Lung (tissue), 12 donors: ENCODE measurements around the gene LAMA1. TPM values are rescaled to one million over a fixed set of nuclear protein-coding genes. Genes with fewer than 3 reads are reported as not detected.

Experiments used
- ATAC-seq: fragments of 200-7000 bp; cut with Tn5 transposase; one replicate; pipeline ENCODE4 v1.9.1; 2020; ENCODE audit warnings: moderate number of reproducible peaks; ENCODE audit not compliant: insufficient read depth, low FRiP score
- DNase-seq, 3 donors: peaks; one replicate each; pipeline ENCODE4 v3.0.0-alpha.2; 2013 to 2017
- H3K27ac ChIP-seq, 2 donors: one replicate each; pipeline ENCODE4 v1.5.1; 2013; ENCODE audit warnings: mild to moderate bottlenecking in 2 of 2, moderate library complexity in 2 of 2, control low read depth in 1 of 2, inconsistent platforms in 1 of 2, low read depth in 1 of 2, low read length in 1 of 2
- H3K27me3 ChIP-seq, 3 donors: one replicate each; pipeline ENCODE4 v1.5.1; 2013; ENCODE audit warnings: low read length in 2 of 3; ENCODE audit not compliant: control insufficient read depth in 3 of 3, insufficient read depth in 3 of 3
- H3K36me3 ChIP-seq, 4 donors: one replicate each; pipeline ENCODE4 v1.5.1; 2013; ENCODE audit warnings: low read length in 4 of 4, mild to moderate bottlenecking in 1 of 4, moderate library complexity in 1 of 4; ENCODE audit not compliant: control insufficient read depth in 4 of 4, insufficient read depth in 4 of 4
- H3K4me1 ChIP-seq, 5 donors: one replicate each; pipeline ENCODE4 v1.5.1; 2013; ENCODE audit warnings: low read length in 5 of 5, mild to moderate bottlenecking in 2 of 5, moderate library complexity in 1 of 5; ENCODE audit not compliant: control insufficient read depth in 5 of 5, insufficient read depth in 5 of 5
- H3K4me3 ChIP-seq: one replicate; pipeline ENCODE4 v1.5.1; 2013; ENCODE audit warnings: mild to moderate bottlenecking, control low read depth, moderate library complexity
- H3K9ac ChIP-seq, 2 donors: one replicate each; pipeline ENCODE4 v1.5.1; 2013; ENCODE audit warnings: low read length in 2 of 2, control low read depth in 1 of 2; ENCODE audit not compliant: insufficient read depth in 1 of 2
- H3K9me3 ChIP-seq, 4 donors: one replicate each; pipeline ENCODE4 v1.5.1; 2013; ENCODE audit warnings: low read length in 3 of 4, mild to moderate bottlenecking in 1 of 4, moderate library complexity in 1 of 4; ENCODE audit not compliant: control insufficient read depth in 4 of 4, insufficient read depth in 3 of 4
- CTCF ChIP-seq: IDR thresholded peaks from 2 replicates; pipeline ENCODE4 v1.5.1; 2012; ENCODE audit warnings: mild to moderate bottlenecking; ENCODE audit errors: control extremely low read depth, extremely low read depth
- WGBS, 2 donors: extraction: QIAGEN DNeasy Blood & Tissue Kit; methylation state at CpG; one replicate each; pipeline ENCODE4 v1.1.7; 2013; 5-methylcytosine and 5-hydroxymethylcytosine counted together
- polyA plus RNA-seq, 2 donors: library from polyadenylated mRNA; stranded (reverse); fragments of 200-250 nt; gene quantifications; one replicate each; pipeline ENCODE4 v1.2.1, GENCODE V29; 2013
- total RNA-seq, 2 donors: library from RNA; depleted of rRNA in 1 of 2; stranded (reverse); fragments of >200 nt in 1 of 2; gene quantifications; one replicate each; pipeline ENCODE4 v1.2.1, GENCODE V29; 2014 to 2021
- donor health status: control.
- donor health status: control.
- donor health status: Bipolar disorder and iron deficiency.
- donor health status: healthy.
- donor health status: DM: yes; HTN: yes; CAD: no.

LAMA1 gene
- total and polyA plus RNA-seq, 4 donors = 0.66 to 2.8 (median 1.7) TPM

GRCh38 chr18:7112936-7113335 lies 4.7 kb downstream of the LAMA1 start:
- Histone ChIP-seq H3K36me3 (no peaks in the 10 kb centered on the region), H3K9ac (no peak overlapping the region), H3K9me3 (peaks cover 0 to 6% (median 0%) of the 10 kb centered on the region in 4 donors), H3K4me3 (no peak overlapping the region), H3K27me3 (peaks cover 20 to 24% (median 22%) of the 10 kb centered on the region in 3 donors), H3K4me1 (peaks cover 0 to 9% (median 7%) of the 10 kb centered on the region in 5 donors), H3K27ac (no peak overlapping the region)
- DNase-seq (no peak), ATAC-seq (no peak)
- TF ChIP-seq CTCF = no peak
- WGBS, 2 donors = 93 to 97% methylated on average over 3 of the region's 3 CpGs

- WGBS, 2 donors = 78 to 83% methylated on average over 2 of the region's 2 CpGs
- TF ChIP-seq CTCF = no peak
- H3K27ac ChIP-seq = no peak overlapping the region
- peaks cover 15 to 19% (median 16%) of the 10 kb centered on the region in 3 donors for H3K27me3 ChIP-seq
- DNase-seq (no peak), ATAC-seq (no peak)
- H3K9ac ChIP-seq = no peak overlapping the region
- H3K36me3 ChIP-seq = no peaks in the 10 kb centered on the region
- peaks cover 0 to 4% (median under 1%) of the 10 kb centered on the region in 5 donors for H3K4me1 ChIP-seq
- peaks cover 0 to 3% (median 0%) of the 10 kb centered on the region in 4 donors for H3K9me3 ChIP-seq
- no peak overlapping the region for H3K4me3 ChIP-seq
Observed at GRCh38 chr18:7111134-7111533, 6.5 kb downstream of the LAMA1 start.

GRCh38 chr18:7105943-7106342 lies 11.7 kb downstream of the LAMA1 start:
- 83 to 86% methylated on average over 5 of the region's 5 CpGs for WGBS, 2 donors
- no peak overlapping the region for H3K4me3 ChIP-seq

More at GRCh38 chr18:7105943-7106342, 11.7 kb downstream of the LAMA1 start:
- ATAC-seq = no peak
- peaks cover 0 to 6% (median 4%) of the 10 kb centered on the region in 3 donors for H3K27me3 ChIP-seq
- DNase-seq = no peak
- no peaks in the 10 kb centered on the region for H3K36me3 ChIP-seq
- no peak for TF ChIP-seq CTCF
- peaks cover 0 to 3% (median 0%) of the 10 kb centered on the region in 4 donors for H3K9me3 ChIP-seq
- H3K27ac ChIP-seq = no peak overlapping the region
- no peaks in the 10 kb centered on the region for H3K4me1 ChIP-seq
- H3K9ac ChIP-seq = no peak overlapping the region
